ENCODE results near the gene GAB2.
A peak's percentile ranks its signal among the peaks of the same experiment; 100 is the strongest.

Gene GAB2

DNA sequence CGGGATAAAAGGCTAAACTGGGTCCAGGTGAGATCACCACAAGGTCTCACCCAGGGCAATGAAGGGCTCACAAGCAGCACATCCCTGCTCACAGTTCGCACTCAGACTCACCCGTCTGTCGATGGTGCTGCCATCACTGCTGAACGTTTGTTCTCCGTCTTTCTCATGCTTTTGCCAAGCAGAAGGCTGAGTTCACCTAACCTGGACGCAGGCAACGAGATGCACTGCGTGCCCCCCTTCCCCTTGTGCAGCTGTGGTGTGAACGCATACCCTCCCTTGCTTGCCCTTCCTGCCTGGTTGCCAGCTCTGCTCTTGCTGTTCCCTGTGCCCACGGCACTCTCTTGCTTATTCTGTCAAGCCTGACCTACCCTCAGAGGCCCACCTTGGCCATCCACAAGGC, 247.2 kb downstream of the GAB2 start:
- H3K36me3 ChIP-seq (replicated peaks), result peaks cover 12% of the 10 kb centered on the region
- no peaks in the 10 kb centered on the region for H3K27me3 ChIP-seq (replicated peaks)
- in situ Hi-C loops (cut with HindIII; ENCODE audit: low pct_ligation_motif_present, low sequenced_read_pairs), result no loop called here
- H3K27ac ChIP-seq, result peak overlapping the region; percentile 99
- no peak overlapping the region for H3K4me3 ChIP-seq (ENCODE audit: low read depth, low read length)
- no peak for DNase-seq
- TF ChIP-seq, protein P1, sequence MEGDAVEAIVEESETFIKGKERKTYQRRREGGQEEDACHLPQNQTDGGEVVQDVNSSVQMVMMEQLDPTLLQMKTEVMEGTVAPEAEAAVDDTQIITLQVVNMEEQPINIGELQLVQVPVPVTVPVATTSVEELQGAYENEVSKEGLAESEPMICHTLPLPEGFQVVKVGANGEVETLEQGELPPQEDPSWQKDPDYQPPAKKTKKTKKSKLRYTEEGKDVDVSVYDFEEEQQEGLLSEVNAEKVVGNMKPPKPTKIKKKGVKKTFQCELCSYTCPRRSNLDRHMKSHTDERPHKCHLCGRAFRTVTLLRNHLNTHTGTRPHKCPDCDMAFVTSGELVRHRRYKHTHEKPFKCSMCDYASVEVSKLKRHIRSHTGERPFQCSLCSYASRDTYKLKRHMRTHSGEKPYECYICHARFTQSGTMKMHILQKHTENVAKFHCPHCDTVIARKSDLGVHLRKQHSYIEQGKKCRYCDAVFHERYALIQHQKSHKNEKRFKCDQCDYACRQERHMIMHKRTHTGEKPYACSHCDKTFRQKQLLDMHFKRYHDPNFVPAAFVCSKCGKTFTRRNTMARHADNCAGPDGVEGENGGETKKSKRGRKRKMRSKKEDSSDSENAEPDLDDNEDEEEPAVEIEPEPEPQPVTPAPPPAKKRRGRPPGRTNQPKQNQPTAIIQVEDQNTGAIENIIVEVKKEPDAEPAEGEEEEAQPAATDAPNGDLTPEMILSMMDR (IDR thresholded peaks at IDR 0.05; ENCODE audit: low read depth, low read length, missing control alignments), result no peak

DNA sequence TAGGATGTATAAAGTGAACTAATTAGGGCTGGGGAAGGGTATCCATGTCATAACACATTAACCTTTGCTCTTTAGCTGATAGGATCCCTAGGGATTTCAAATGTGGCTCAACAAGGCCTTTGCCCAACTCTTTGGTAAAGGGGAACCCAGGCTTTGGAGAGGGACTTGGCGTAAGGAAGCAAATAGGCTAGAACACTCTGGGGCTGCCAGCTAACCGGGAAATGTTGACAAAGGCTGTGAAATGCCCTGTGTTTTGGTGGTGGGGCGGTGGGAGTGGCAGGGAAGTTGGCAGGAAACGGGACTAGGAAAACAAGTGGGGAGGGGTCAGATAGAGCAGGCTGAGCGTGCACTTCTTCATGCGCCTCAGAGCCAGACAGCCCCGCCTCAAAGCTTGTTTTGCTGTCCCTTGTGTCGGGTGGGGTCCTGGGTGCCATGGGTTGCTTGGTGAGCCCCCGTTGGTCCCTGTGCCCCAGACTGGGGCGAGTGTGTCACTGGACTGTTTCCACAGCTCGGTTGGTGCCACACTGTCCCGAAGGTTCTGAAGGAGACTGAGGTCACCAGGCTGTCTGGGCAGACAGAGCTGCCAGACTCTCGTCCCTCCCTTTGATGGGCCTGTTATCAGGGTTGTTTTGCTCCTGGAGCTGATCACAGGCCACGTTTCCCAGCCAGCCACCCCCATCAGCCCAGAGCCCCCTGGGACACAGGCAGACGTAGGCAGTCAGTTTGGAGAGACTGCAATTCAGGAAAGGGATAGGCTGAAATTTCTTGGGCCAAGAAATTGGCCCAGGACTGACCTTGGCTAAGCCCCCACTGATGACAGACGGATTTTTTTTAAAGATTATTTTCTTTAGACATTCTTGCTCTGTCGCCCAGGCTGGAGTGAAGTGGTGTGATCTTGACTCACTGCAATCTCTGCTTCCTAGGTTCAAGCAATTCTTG, 248.8 kb downstream of the GAB2 start:
- no peak overlapping the region for H3K4me3 ChIP-seq (ENCODE audit: low read depth, low read length)
- peak overlapping the region; percentile 99 for H3K27ac ChIP-seq
- in situ Hi-C loops (cut with HindIII; ENCODE audit: low pct_ligation_motif_present, low sequenced_read_pairs), result no loop called here
- peaks cover 7% of the 10 kb centered on the region for H3K36me3 ChIP-seq (replicated peaks)
- TF ChIP-seq, protein P1 (IDR thresholded peaks at IDR 0.05; ENCODE audit: low read depth, low read length, missing control alignments), result no peak
- peak; percentile 96 for DNase-seq
- no peaks in the 10 kb centered on the region for H3K27me3 ChIP-seq (replicated peaks)

DNA sequence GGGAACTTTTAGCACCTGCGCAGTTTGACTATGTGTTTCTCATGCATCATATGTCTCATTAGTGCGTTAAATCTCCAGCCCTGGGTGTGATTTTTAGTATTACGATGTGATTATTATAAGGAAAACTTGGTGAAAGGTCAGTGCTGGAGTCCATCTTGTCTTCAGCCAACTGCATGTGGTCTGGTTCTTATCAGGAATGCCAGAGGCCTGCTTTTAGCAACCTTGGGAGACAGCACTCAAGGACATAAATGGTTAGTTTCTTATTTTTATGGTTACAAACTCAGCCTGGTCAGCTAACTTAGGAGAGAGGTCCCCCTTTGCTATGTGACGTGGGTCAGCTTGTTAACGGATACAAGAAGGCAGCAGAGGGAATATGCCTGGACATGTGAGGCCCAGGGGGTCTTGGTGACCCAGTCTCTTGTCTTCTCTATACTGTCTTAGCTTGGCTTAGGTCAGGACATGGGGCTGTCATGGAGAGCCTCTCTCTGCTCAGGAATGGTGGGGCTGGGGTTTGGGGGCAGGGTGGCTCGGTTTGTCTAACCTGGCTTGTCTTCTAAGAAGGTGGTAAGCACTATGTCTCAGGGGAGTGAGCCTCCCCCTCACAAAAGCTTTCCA, 250.7 kb downstream of the GAB2 start:
- no peaks in the 10 kb centered on the region for H3K27me3 ChIP-seq (replicated peaks)
- H3K27ac ChIP-seq, result no peak overlapping the region
- TF ChIP-seq, protein P1 (IDR thresholded peaks at IDR 0.05; ENCODE audit: low read depth, low read length, missing control alignments), result no peak
- DNase-seq, result no peak
- in situ Hi-C loops (cut with HindIII; ENCODE audit: low pct_ligation_motif_present, low sequenced_read_pairs), result no loop called here
- no peaks in the 10 kb centered on the region for H3K36me3 ChIP-seq (replicated peaks)
- H3K4me3 ChIP-seq (ENCODE audit: low read depth, low read length), result no peak overlapping the region

Measured in brain microvascular endothelial cell (primary cell).